Body of pancreas (tissue), 4 donors: ENCODE data around the gene TRIM44.

Source experiments
- POLR2A ChIP-seq, 3 donors: fragments of 450-650 bp; IDR thresholded peaks; one replicate each; pipeline ENCODE4 v1.6.1; 2016; ENCODE audit warnings: antibody characterized with exemption in 3 of 3, mild to moderate bottlenecking in 2 of 3
- TF ChIP-seq, protein P1 (sequence below), 7 experiments: fragments of 450-650 bp in 4 of 7; fragments of 200-600 bp in 3 of 7; sonication (generic) in 3 of 7; IDR thresholded peaks; one replicate each; pipeline ENCODE4 v1.5.1; 2016 to 2019; ENCODE audit warnings: antibody characterized with exemption in 7 of 7

GRCh38 chr11:35623621-35624168 is 38.9 kb upstream of the TRIM44 start:
- TF ChIP-seq, protein P1, sequence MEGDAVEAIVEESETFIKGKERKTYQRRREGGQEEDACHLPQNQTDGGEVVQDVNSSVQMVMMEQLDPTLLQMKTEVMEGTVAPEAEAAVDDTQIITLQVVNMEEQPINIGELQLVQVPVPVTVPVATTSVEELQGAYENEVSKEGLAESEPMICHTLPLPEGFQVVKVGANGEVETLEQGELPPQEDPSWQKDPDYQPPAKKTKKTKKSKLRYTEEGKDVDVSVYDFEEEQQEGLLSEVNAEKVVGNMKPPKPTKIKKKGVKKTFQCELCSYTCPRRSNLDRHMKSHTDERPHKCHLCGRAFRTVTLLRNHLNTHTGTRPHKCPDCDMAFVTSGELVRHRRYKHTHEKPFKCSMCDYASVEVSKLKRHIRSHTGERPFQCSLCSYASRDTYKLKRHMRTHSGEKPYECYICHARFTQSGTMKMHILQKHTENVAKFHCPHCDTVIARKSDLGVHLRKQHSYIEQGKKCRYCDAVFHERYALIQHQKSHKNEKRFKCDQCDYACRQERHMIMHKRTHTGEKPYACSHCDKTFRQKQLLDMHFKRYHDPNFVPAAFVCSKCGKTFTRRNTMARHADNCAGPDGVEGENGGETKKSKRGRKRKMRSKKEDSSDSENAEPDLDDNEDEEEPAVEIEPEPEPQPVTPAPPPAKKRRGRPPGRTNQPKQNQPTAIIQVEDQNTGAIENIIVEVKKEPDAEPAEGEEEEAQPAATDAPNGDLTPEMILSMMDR (IDR thresholded peaks at IDR 0.05) = no peak
- TF ChIP-seq POLR2A (IDR thresholded peaks at IDR 0.05) = no peak
